ENCODE measurements around the gene FAM180B. TPM values are rescaled to one million over a fixed set of nuclear protein-coding genes. Genes with fewer than 3 reads are reported as not detected.
A peak's percentile ranks its signal among the peaks of the same experiment; 100 is the strongest.
"Not testable (repeated sequence)": the region's sequence is repeated elsewhere in the genome, so short reads cannot be mapped to it uniquely, and the experiment has no call there.

The FAM180B gene
- total RNA-seq, 1 experiment from 2014 or later, result not detected

DNA sequence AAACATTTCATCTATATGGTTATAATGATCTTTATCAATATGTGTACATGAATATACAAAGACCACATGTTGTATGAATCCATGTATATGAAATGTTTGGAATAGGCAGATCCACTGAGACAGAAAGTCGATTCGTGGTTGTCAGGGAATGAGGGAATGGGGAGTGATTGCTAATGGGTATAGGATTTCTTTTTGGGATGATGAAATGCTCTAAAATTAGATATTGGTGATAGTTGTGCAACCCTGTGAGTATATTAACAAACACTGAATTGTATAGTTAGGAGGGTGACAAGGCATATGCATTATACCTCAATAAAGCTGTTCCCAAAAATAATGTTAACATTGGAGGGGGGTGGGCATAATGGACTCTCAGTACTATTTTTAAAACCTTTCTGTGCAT, 26.1 kb upstream of the FAM180B start:
- Histone ChIP-seq H3K4me2 (ENCODE audit: low read length) (no peak overlapping the region), H4K20me1 (ENCODE audit: insufficient read depth) (no peaks in the 10 kb centered on the region), H3K79me2 (ENCODE audit: insufficient read depth, low read length) (no peaks in the 10 kb centered on the region; the same call in 1 of the 2 replicates), H3K9me2 (ENCODE audit: insufficient read depth) (no peaks in the 10 kb centered on the region), H3K36me3 (ENCODE audit: control insufficient read depth in 1 of 2, insufficient read depth in 2 of 2, low read length in 2 of 2) (no peaks in the 10 kb centered on the region), H3K4me1 (ENCODE audit: control insufficient read depth in 1 of 2, insufficient read depth in 2 of 2, low read length in 2 of 2) (peaks cover 6 to 15% of the 10 kb centered on the region in 2 experiments), H3K27me3 (ENCODE audit: insufficient read depth, low read length) (no peaks in the 10 kb centered on the region), H2AFZ (ENCODE audit: low read depth, low read length, poor library complexity, severe bottlenecking) (no peak overlapping the region), H3K9me3 (ENCODE audit: control insufficient read depth in 1 of 2, insufficient read depth in 1 of 2, low read depth in 1 of 2, low read length in 2 of 2) (no peaks in the 10 kb centered on the region), H3K27ac (ENCODE audit: low read depth, low read length) (no peak overlapping the region), H3K4me3 (replicated peaks in 1 of 2; ENCODE audit: low read depth in 1 of 2, low read length in 2 of 2) (no peak overlapping the region), H3K9ac (ENCODE audit: low read length) (no peak overlapping the region)
- TF ChIP-seq YY1 (IDR thresholded peaks at IDR 0.05; ENCODE audit: extremely low read depth, insufficient replicate concordance, low read depth, low read length) (no peak), EGR1 (IDR thresholded peaks at IDR 0.05; ENCODE audit: low read depth) (no peak), SRF (IDR thresholded peaks at IDR 0.05; ENCODE audit: low read depth) (no peak), ZFX (IDR thresholded peaks at IDR 0.05) (no peak), SP1 (IDR thresholded peaks at IDR 0.05; ENCODE audit: low read depth) (no peak), SIN3A (IDR thresholded peaks at IDR 0.05; ENCODE audit: low read depth) (no peak), CBX3 (IDR thresholded peaks at IDR 0.05; ENCODE audit: low read depth) (no peak), RAD21 (IDR thresholded peaks at IDR 0.05; ENCODE audit: low read depth) (no peak), ELF1 (IDR thresholded peaks at IDR 0.05; ENCODE audit: borderline replicate concordance, low read depth) (no peak)
- TF ChIP-seq, protein P1, sequence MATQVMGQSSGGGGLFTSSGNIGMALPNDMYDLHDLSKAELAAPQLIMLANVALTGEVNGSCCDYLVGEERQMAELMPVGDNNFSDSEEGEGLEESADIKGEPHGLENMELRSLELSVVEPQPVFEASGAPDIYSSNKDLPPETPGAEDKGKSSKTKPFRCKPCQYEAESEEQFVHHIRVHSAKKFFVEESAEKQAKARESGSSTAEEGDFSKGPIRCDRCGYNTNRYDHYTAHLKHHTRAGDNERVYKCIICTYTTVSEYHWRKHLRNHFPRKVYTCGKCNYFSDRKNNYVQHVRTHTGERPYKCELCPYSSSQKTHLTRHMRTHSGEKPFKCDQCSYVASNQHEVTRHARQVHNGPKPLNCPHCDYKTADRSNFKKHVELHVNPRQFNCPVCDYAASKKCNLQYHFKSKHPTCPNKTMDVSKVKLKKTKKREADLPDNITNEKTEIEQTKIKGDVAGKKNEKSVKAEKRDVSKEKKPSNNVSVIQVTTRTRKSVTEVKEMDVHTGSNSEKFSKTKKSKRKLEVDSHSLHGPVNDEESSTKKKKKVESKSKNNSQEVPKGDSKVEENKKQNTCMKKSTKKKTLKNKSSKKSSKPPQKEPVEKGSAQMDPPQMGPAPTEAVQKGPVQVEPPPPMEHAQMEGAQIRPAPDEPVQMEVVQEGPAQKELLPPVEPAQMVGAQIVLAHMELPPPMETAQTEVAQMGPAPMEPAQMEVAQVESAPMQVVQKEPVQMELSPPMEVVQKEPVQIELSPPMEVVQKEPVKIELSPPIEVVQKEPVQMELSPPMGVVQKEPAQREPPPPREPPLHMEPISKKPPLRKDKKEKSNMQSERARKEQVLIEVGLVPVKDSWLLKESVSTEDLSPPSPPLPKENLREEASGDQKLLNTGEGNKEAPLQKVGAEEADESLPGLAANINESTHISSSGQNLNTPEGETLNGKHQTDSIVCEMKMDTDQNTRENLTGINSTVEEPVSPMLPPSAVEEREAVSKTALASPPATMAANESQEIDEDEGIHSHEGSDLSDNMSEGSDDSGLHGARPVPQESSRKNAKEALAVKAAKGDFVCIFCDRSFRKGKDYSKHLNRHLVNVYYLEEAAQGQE (IDR thresholded peaks at IDR 0.05; ENCODE audit: low read depth), result no peak
- BruUV-seq (replicated peaks), result no TSS peak
- intact Hi-C loops (cut with micrococcal nuclease), result no loop called here
- ChIA-PET RAD21 (ENCODE audit: low non-redundant PET in 1 of 2, low total read pairs in 2 of 2, uncharacterized antibody in 2 of 2, unreplicated experiment in 2 of 2) (no interaction called here), CTCF (no interaction called here), POLR2A (no interaction called here)
- ATAC-seq (no peak), DNase-seq (ENCODE audit: low read depth, low spot score) (no peak)

DNA sequence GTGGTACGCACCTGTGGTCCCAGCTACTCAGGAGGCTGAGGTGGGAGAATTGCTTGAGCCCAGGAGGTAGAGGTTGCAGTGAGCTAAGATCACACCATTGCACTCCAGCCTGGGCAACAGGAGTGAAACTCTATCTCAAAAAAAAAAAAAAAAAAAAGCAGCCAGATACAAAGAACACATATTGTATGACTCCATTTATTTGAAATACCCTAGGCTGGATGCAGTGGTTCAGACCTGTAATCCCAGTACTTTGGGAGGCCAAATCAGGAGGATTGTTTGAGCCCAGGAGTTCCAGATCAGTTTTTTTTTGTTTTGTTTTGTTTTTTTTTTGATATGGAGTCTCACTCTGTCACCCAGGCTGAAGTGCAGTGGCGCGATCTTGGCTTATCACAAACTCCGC, 24.1 kb upstream of the FAM180B start:
- DNase-seq (ENCODE audit: low read depth, low spot score); RAD21 ChIA-PET (ENCODE audit: low non-redundant PET in 1 of 2, low total read pairs in 2 of 2, uncharacterized antibody in 2 of 2, unreplicated experiment in 2 of 2); CTCF ChIA-PET; H3K36me3 ChIP-seq (ENCODE audit: control insufficient read depth in 1 of 2, insufficient read depth in 2 of 2, low read length in 2 of 2); H3K4me3 ChIP-seq (replicated peaks in 1 of 2; ENCODE audit: low read depth in 1 of 2, low read length in 2 of 2); H3K27me3 ChIP-seq (ENCODE audit: insufficient read depth, low read length); H3K27ac ChIP-seq (ENCODE audit: low read depth, low read length); H3K4me2 ChIP-seq (ENCODE audit: low read length); H3K9ac ChIP-seq (ENCODE audit: low read length); H4K20me1 ChIP-seq (ENCODE audit: insufficient read depth); H3K9me2 ChIP-seq (ENCODE audit: insufficient read depth); BruUV-seq (replicated peaks); H3K9me3 ChIP-seq (ENCODE audit: control insufficient read depth in 1 of 2, insufficient read depth in 1 of 2, low read depth in 1 of 2, low read length in 2 of 2); H2AFZ ChIP-seq (ENCODE audit: low read depth, low read length, poor library complexity, severe bottlenecking); intact Hi-C loops (cut with micrococcal nuclease); ATAC-seq; POLR2A ChIA-PET: not testable (repeated sequence)
- peaks cover 19% of the 10 kb centered on the region for H3K79me2 ChIP-seq (ENCODE audit: insufficient read depth, low read length)
- H3K4me1 ChIP-seq (ENCODE audit: control insufficient read depth in 1 of 2, insufficient read depth in 2 of 2, low read length in 2 of 2), result peaks cover 6 to 22% of the 10 kb centered on the region in 2 experiments

DNA sequence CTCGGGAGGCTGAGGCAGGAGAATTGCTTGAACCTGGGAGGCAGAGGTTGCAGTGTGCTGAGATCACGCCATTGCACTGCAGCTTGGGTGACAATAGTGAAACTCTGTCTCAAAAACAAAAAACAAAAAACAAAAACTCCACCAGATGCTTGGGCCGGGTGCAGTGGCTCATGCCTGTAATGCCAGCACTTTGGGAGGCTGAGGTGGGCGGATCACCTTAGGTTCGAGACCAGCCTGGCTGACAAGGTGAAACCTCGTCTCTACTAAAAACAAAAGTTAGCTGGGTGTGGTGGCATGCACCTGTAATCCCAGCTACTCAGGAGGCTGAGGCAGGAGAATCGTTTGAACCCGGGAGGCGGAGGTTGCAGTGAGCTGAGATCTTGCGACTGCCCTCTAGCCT, 22.1 kb upstream of the FAM180B start:
- H3K4me3 ChIP-seq (replicated peaks in 1 of 2; ENCODE audit: low read depth in 1 of 2, low read length in 2 of 2), result peak overlapping the region in 1 of 2 experiments; percentile 92; a peak in 1 of 4 replicates
- 0 out of 2 replicates have a peak overlapping the region, but pooled peaks have one; percentile 14 for H3K27ac ChIP-seq (ENCODE audit: low read depth, low read length)
- CTCF ChIA-PET, result interaction anchor here (1.9 kb wide), 1 partner anchor 12 kb away, joined by 9 read pairs; the partner anchor contains the start of gene CELF1

More for the DNA sequence above, 22.1 kb upstream of the FAM180B start:
- H3K9ac ChIP-seq (ENCODE audit: low read length); H2AFZ ChIP-seq (ENCODE audit: low read depth, low read length, poor library complexity, severe bottlenecking); RAD21 ChIA-PET (ENCODE audit: low non-redundant PET in 1 of 2, low total read pairs in 2 of 2, uncharacterized antibody in 2 of 2, unreplicated experiment in 2 of 2); intact Hi-C loops (cut with micrococcal nuclease); H3K27me3 ChIP-seq (ENCODE audit: insufficient read depth, low read length); DNase-seq (ENCODE audit: low read depth, low spot score); BruUV-seq (replicated peaks); H3K36me3 ChIP-seq (ENCODE audit: control insufficient read depth in 1 of 2, insufficient read depth in 2 of 2, low read length in 2 of 2); ATAC-seq; H3K9me3 ChIP-seq (ENCODE audit: control insufficient read depth in 1 of 2, insufficient read depth in 1 of 2, low read depth in 1 of 2, low read length in 2 of 2); H4K20me1 ChIP-seq (ENCODE audit: insufficient read depth); H3K9me2 ChIP-seq (ENCODE audit: insufficient read depth): not testable (repeated sequence)
- POLR2A ChIA-PET, result interaction anchor here (1.0 kb wide), 2 partner anchors 12 to 14 kb away, joined by 3 to 5 read pairs; partner anchors contain the start of genes KBTBD4 and NDUFS3
- peaks cover 39% of the 10 kb centered on the region for H3K79me2 ChIP-seq (ENCODE audit: insufficient read depth, low read length)
- peaks cover 6 to 22% of the 10 kb centered on the region in 2 experiments for H3K4me1 ChIP-seq (ENCODE audit: control insufficient read depth in 1 of 2, insufficient read depth in 2 of 2, low read length in 2 of 2)
- peak overlapping the region; percentile 89 for H3K4me2 ChIP-seq (ENCODE audit: low read length)
